WTC11 (cell line): Measurements from ENCODE around the gene POLD1. TPM values are rescaled to one million over a fixed set of nuclear protein-coding genes. Genes with fewer than 3 reads are reported as not detected.
A peak's percentile ranks its signal among the peaks of the same experiment; 100 is the strongest.

ENCODE experiments used
- ATAC-seq: fragments of 200-7000 bp; cut with Tn5 transposase; 2 replicates; pipeline ENCODE4 v1.10.0; 2021; ENCODE audit warnings: mild to moderate bottlenecking, moderate library complexity
- CTCF ChIA-PET: fragments of 300-600 bp; sonication (Branson Sonifier 250); formaldehyde crosslinking; loops from one replicate; lab custom pipeline; 2021; ENCODE audit warnings: antibody characterized with exemption; lab: Charles Lee
- POLR2A ChIA-PET: fragments of 350-600 bp; sonication (Branson Sonifier 250); formaldehyde crosslinking; loops from one replicate; lab custom pipeline; 2021; ENCODE audit warnings: antibody characterized with exemption; lab: Charles Lee
- DNase-seq: peaks from one replicate; pipeline ENCODE4 v3.0.0; 2021; ENCODE audit warnings: low spot score
- H3K27ac Mint-ChIP-seq: 2 replicates; pipeline ENCODE4 v1.8.0; 2021; ENCODE audit warnings: mixed read lengths
- H3K27me3 Mint-ChIP-seq: 2 replicates; pipeline ENCODE4 v1.8.0; 2021; ENCODE audit warnings: low read depth, mild to moderate bottlenecking, moderate library complexity, mixed read lengths
- H3K36me3 Mint-ChIP-seq: 2 replicates; pipeline ENCODE4 v1.8.0; 2021; ENCODE audit warnings: mixed read lengths
- H3K4me1 Mint-ChIP-seq: 2 replicates; pipeline ENCODE4 v1.8.0; 2022; ENCODE audit warnings: mixed read lengths
- H3K4me3 Mint-ChIP-seq: 2 replicates; pipeline ENCODE4 v1.8.0; 2021; ENCODE audit warnings: mild to moderate bottlenecking, moderate library complexity, mixed read lengths
- H3K9me3 Mint-ChIP-seq: 2 replicates; pipeline ENCODE4 v1.8.0; 2021; ENCODE audit warnings: mixed read lengths
- ATF1 ChIP-seq: sonication (generic); formaldehyde crosslinking; IDR thresholded peaks from 2 replicates; pipeline ENCODE4 v1.8.1; 2023; ENCODE audit warnings: mild to moderate bottlenecking, moderate library complexity, missing genetic modification reagents
- CREB1 ChIP-seq: sonication (generic); formaldehyde crosslinking; IDR thresholded peaks from 2 replicates; pipeline ENCODE4 v1.8.0; 2023; ENCODE audit warnings: mild to moderate bottlenecking, missing genetic modification reagents
- EMX1 ChIP-seq: fragments of 250-450 bp; sonication (Bioruptor Pico); IDR thresholded peaks from 2 replicates; pipeline ENCODE4 v1.8.0; 2021; ENCODE audit warnings: mild to moderate bottlenecking
- ESRRA ChIP-seq: sonication (generic); formaldehyde crosslinking; IDR thresholded peaks from 2 replicates; pipeline ENCODE4 v1.8.1; 2022; ENCODE audit warnings: mild to moderate bottlenecking, missing genetic modification reagents, borderline replicate concordance
- SMAD3 ChIP-seq: sonication (generic); formaldehyde crosslinking; IDR thresholded peaks from 2 replicates; pipeline ENCODE4 v1.8.0; 2022; ENCODE audit warnings: missing genetic modification reagents, mild to moderate bottlenecking, borderline replicate concordance
- SOX15 ChIP-seq: fragments of 250-450 bp; sonication (Bioruptor Pico); IDR thresholded peaks from 2 replicates; pipeline ENCODE4 v1.9.0; 2021; ENCODE audit warnings: mild to moderate bottlenecking
- ZNF121 ChIP-seq: sonication (generic); formaldehyde crosslinking; IDR thresholded peaks from 2 replicates; pipeline ENCODE4 v1.8.0; 2023; ENCODE audit warnings: missing genetic modification reagents
- ZNF138 ChIP-seq: sonication (generic); formaldehyde crosslinking; conservative IDR thresholded peaks from 2 replicates; pipeline ENCODE4 v1.8.1; 2022; ENCODE audit warnings: mild to moderate bottlenecking, moderate library complexity, missing genetic modification reagents
- total RNA-seq: library from RNA; stranded (reverse); gene quantifications from 3 replicates; pipeline ENCODE4 v1.2.3, GENCODE V29; 2021
- TF ChIP-seq, protein P1 (sequence below): fragments of 250-450 bp; sonication (Bioruptor Pico); IDR thresholded peaks from 2 replicates; pipeline ENCODE4 v2.1.2; 2022; ENCODE audit warnings: mild to moderate bottlenecking, moderate library complexity
- TF ChIP-seq, protein P2 (sequence below): sonication (generic); formaldehyde crosslinking; IDR thresholded peaks from 2 replicates; pipeline ENCODE4 v1.8.1; 2022; ENCODE audit warnings: low read depth, missing genetic modification reagents, borderline replicate concordance
- TF ChIP-seq, protein P3 (sequence below): sonication (generic); formaldehyde crosslinking; IDR thresholded peaks from 2 replicates; pipeline ENCODE4 v1.8.1; 2022; ENCODE audit warnings: low read depth, mild to moderate bottlenecking, moderate library complexity, missing genetic modification reagents, borderline replicate concordance
- TF ChIP-seq, protein P4 (sequence below): fragments of 250-450 bp; sonication (Bioruptor Pico); IDR thresholded peaks from 2 replicates; pipeline ENCODE4 v1.9.0; 2021; ENCODE audit warnings: moderate library complexity, mild to moderate bottlenecking, inconsistent platforms, borderline replicate concordance
- TF ChIP-seq, protein P5 (sequence below): sonication (generic); formaldehyde crosslinking; IDR thresholded peaks from 2 replicates; pipeline ENCODE4 v1.8.1; 2022; ENCODE audit warnings: mild to moderate bottlenecking, moderate library complexity, missing genetic modification reagents

POLD1 gene
- total RNA-seq, 1 experiment from 2014 or later: 163 TPM

DNA sequence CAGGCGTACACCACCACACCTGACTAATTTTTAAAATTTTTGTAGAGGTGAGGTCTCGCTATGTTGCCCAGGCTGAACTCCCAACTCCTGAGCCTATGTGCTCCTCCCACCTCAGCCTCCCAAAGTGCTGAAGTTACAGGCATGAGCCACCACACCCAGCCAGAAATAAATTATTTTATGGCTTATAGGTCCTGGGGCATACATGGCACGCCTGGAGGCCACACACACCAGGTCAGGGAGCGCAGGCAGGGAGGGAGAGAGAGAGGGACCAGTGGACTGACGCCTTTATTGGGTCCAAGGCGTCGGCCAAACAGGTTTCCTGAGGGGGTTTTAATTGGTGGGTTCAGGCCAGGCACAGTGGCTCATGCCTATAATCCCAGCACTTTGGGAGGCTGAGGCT, 41.4 kb downstream of the POLD1 start:
- peaks cover 8% of the 10 kb centered on the region for H3K4me1 Mint-ChIP-seq
- CTCF ChIA-PET: no interaction called here

DNA sequence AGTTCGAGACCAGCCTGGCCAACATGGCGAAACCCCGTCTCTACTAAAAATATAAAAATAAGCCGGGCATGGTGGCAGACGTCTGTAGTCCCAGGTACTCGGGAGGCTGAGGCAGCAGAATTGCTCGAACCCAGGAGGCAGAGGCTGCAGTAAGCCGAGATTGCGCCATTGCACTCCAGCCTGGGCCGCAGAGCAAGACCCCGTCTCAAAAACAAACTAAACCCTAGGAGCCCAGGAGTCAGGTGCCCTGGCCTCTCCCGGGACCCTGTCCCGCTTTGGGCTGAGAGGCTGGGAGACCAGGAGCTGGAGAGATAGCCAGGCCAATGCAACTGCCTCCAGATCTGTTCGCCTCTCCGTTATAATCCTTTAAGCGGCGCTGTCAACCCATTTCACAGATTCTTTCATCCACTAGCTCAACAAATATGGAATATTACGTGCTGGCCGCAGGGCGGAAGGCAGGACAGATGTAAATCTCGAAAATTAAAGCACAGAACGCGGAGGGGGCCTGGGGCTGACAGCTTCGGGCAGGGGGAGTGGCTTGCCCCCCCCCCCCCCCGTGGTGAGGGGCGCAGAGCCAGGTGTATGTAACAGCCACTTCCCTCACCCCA, 43.3 kb downstream of the POLD1 start:
- Mint-ChIP-seq H3K36me3 (no peaks in the 10 kb centered on the region; the same call in 1 of the 2 replicates), H3K9me3 (no peaks in the 10 kb centered on the region), H3K27me3 (peaks cover 35% of the 10 kb centered on the region), H3K4me3 (peak overlapping the region; percentile 47; the same call in 1 of the 2 replicates), H3K4me1 (peaks cover 18% of the 10 kb centered on the region), H3K27ac (no peak overlapping the region)
- DNase-seq (no peak), ATAC-seq (no peak)
- ChIA-PET CTCF (interaction anchor here (0.5 to 3.3 kb wide), 11 partner anchors 9 to 216 kb away, joined by 3 to 16 read pairs (median 6); partner anchors contain the start of genes KCNC3 and SPIB), POLR2A (interaction anchor here (0.9 to 1.4 kb wide), 3 partner anchors 8 to 33 kb away, joined by 3 to 4 read pairs (median 3); no protein-coding TSS in a partner anchor)
- TF ChIP-seq ZNF121 (CRISPR knock-in tag): peak; percentile 73
- TF ChIP-seq ATF1 (CRISPR knock-in tag): no peak

More for the DNA sequence above, 41.4 kb downstream of the POLD1 start:
- ATAC-seq: no peak
- POLR2A ChIA-PET: no interaction called here
- Mint-ChIP-seq H3K27me3 (peaks cover 25% of the 10 kb centered on the region), H3K36me3 (peaks cover 4% of the 10 kb centered on the region; the same call in 1 of the 2 replicates), H3K4me3 (no peak overlapping the region), H3K27ac (no peak overlapping the region), H3K9me3 (no peaks in the 10 kb centered on the region)
- DNase-seq: no peak
- TF ChIP-seq, protein P1, sequence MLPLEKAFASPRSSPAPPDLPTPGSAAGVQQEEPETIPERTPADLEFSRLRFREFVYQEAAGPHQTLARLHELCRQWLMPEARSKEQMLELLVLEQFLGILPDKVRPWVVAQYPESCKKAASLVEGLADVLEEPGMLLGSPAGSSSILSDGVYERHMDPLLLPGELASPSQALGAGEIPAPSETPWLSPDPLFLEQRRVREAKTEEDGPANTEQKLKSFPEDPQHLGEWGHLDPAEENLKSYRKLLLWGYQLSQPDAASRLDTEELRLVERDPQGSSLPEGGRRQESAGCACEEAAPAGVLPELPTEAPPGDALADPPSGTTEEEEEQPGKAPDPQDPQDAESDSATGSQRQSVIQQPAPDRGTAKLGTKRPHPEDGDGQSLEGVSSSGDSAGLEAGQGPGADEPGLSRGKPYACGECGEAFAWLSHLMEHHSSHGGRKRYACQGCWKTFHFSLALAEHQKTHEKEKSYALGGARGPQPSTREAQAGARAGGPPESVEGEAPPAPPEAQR (CRISPR knock-in tag): no peak
- TF ChIP-seq ZNF138: no peak
- TF ChIP-seq SMAD3: no peak
- TF ChIP-seq, protein P2, sequence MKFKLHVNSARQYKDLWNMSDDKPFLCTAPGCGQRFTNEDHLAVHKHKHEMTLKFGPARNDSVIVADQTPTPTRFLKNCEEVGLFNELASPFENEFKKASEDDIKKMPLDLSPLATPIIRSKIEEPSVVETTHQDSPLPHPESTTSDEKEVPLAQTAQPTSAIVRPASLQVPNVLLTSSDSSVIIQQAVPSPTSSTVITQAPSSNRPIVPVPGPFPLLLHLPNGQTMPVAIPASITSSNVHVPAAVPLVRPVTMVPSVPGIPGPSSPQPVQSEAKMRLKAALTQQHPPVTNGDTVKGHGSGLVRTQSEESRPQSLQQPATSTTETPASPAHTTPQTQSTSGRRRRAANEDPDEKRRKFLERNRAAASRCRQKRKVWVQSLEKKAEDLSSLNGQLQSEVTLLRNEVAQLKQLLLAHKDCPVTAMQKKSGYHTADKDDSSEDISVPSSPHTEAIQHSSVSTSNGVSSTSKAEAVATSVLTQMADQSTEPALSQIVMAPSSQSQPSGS (CRISPR knock-in tag): no peak
- no peak for TF ChIP-seq SOX15 (CRISPR knock-in tag)
- TF ChIP-seq, protein P3, sequence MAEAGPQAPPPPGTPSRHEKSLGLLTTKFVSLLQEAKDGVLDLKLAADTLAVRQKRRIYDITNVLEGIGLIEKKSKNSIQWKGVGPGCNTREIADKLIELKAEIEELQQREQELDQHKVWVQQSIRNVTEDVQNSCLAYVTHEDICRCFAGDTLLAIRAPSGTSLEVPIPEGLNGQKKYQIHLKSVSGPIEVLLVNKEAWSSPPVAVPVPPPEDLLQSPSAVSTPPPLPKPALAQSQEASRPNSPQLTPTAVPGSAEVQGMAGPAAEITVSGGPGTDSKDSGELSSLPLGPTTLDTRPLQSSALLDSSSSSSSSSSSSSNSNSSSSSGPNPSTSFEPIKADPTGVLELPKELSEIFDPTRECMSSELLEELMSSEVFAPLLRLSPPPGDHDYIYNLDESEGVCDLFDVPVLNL (CRISPR knock-in tag): no peak
- TF ChIP-seq CREB1 (CRISPR knock-in tag): no peak
- TF ChIP-seq, protein P4, sequence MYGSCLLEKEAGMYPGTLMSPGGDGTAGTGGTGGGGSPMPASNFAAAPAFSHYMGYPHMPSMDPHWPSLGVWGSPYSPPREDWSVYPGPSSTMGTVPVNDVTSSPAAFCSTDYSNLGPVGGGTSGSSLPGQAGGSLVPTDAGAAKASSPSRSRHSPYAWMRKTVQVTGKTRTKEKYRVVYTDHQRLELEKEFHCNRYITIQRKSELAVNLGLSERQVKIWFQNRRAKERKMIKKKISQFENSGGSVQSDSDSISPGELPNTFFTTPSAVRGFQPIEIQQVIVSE (CRISPR knock-in tag): no peak
- no peak for TF ChIP-seq ESRRA

DNA sequence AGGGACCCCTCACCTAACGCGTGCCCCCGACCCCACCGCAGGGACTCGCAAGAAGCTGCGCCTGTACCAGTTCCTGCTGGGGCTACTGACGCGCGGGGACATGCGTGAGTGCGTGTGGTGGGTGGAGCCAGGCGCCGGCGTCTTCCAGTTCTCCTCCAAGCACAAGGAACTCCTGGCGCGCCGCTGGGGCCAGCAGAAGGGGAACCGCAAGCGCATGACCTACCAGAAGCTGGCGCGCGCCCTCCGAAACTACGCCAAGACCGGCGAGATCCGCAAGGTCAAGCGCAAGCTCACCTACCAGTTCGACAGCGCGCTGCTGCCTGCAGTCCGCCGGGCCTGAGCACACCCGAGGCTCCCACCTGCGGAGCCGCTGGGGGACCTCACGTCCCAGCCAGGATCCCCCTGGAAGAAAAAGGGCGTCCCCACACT, 43.9 kb downstream of the POLD1 start:
- H3K36me3 Mint-ChIP-seq: no peaks in the 10 kb centered on the region; the same call in 1 of the 2 replicates
- peak; percentile 81 for DNase-seq
- H3K27ac Mint-ChIP-seq: no peak overlapping the region
- no peaks in the 10 kb centered on the region for H3K9me3 Mint-ChIP-seq
- peak overlapping the region; percentile 47 for H3K4me3 Mint-ChIP-seq
- peak; percentile 31 for ATAC-seq
- TF ChIP-seq, protein P5, sequence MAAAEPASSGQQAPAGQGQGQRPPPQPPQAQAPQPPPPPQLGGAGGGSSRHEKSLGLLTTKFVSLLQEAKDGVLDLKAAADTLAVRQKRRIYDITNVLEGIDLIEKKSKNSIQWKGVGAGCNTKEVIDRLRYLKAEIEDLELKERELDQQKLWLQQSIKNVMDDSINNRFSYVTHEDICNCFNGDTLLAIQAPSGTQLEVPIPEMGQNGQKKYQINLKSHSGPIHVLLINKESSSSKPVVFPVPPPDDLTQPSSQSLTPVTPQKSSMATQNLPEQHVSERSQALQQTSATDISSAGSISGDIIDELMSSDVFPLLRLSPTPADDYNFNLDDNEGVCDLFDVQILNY (CRISPR knock-in tag): no peak
- TF ChIP-seq EMX1 (CRISPR knock-in tag): no peak
- H3K27me3 Mint-ChIP-seq: peaks cover 35% of the 10 kb centered on the region
- H3K4me1 Mint-ChIP-seq: peaks cover 21% of the 10 kb centered on the region
- ChIA-PET CTCF (interaction anchor here (0.6 to 3.3 kb wide), 10 partner anchors 9 to 180 kb away, joined by 3 to 16 read pairs (median 6); partner anchors contain the start of genes KCNC3 and SPIB), POLR2A (interaction anchor here (0.5 to 1.4 kb wide), 5 partner anchors 8 to 83 kb away, joined by 3 to 5 read pairs (median 3); partner anchors contain the start of gene JOSD2)
